HepG2 (cell line): ENCODE data around the gene RPL31. TPM values are rescaled to one million over a fixed set of nuclear protein-coding genes. Genes with fewer than 3 reads are reported as not detected.

Source experiments
- ATAC-seq: fragments of 200-7000 bp; cut with Tn5 transposase; 3 replicates; pipeline ENCODE4 v1.9.1; 2020; ENCODE audit warnings: mild to moderate bottlenecking, moderate library complexity
- BruUV-seq: library from RNA; stranded (reverse); fragments of 400-500 nt; replicated peaks from 2 replicates; lab custom pipeline; 2021; lab: Mats Ljungman, UMichigan
- CTCF ChIA-PET: fragments of 300-600 bp; formaldehyde crosslinking; extraction: SDS; loops from one replicate; lab custom pipeline; 2021; ENCODE audit warnings: low total read pairs, inconsistent platforms, low intra/inter-chr PET ratio; lab: Yijun Ruan, JAX
- POLR2A ChIA-PET: fragments of 350-600 bp; sonication (Branson Sonifier 250); formaldehyde crosslinking; loops from one replicate; lab custom pipeline; 2020; ENCODE audit warnings: antibody characterized with exemption, inconsistent platforms; lab: Yijun Ruan, JAX
- DNase-seq: peaks from one replicate; pipeline ENCODE4 v3.0.0-alpha.2; 2015; ENCODE audit warnings: low spot score
- FAIRE-seq: peaks from 3 replicates; lab custom pipeline; 2011; peaks lifted over from hg19 to GRCh38; lab: Jason Lieb, UNC
- H2AFZ ChIP-seq: one replicate; pipeline ENCODE4 v1.6.1; 2011; ENCODE audit warnings: low read length, inconsistent platforms
- H3K27ac ChIP-seq: fragments of 300-600 bp; 3 replicates; pipeline ENCODE4 v1.8.0; 2011; ENCODE audit warnings: mixed run types, mild to moderate bottlenecking, mixed read lengths, low read length, inconsistent platforms; ENCODE audit not compliant: insufficient read depth; ENCODE audit errors: extremely low read length
- H3K27me3 ChIP-seq, 2 experiments: fragments of 200-600 bp in 1 of 2; 2 replicates in 1 of 2; 3 replicates in 1 of 2; pipeline versions ENCODE4 v1.6.0 to v1.8.0; 2011; ENCODE audit warnings: low read length in 2 of 2, mild to moderate bottlenecking in 2 of 2, moderate library complexity in 2 of 2, inconsistent platforms in 1 of 2; ENCODE audit not compliant: insufficient read depth in 2 of 2, control insufficient read depth in 1 of 2
- H3K36me3 ChIP-seq, 2 experiments: fragments of 200-600 bp in 1 of 2; replicated peaks in 1 of 2; 2 replicates in 1 of 2; 3 replicates in 1 of 2; pipeline versions ENCODE4 v1.5.1 to v1.8.0; 2011; ENCODE audit warnings: low read length in 2 of 2, inconsistent platforms in 1 of 2; ENCODE audit not compliant: insufficient read depth in 2 of 2, control insufficient read depth in 1 of 2
- H3K4me1 ChIP-seq: 2 replicates; pipeline ENCODE4 v1.5.1; 2012; ENCODE audit warnings: low read length, inconsistent platforms; ENCODE audit not compliant: insufficient read depth
- H3K4me2 ChIP-seq: 2 replicates; pipeline ENCODE4 v1.6.0; 2011; ENCODE audit warnings: low read depth, low read length, inconsistent platforms
- H3K4me3 ChIP-seq, 3 experiments: fragments of 200-600 bp in 1 of 3; sonication (generic), shearing (Covaris generic) in 1 of 3; replicated peaks in 1 of 3; 2 replicates each; pipeline ENCODE4 v1.5.1; 2011 to 2016; ENCODE audit warnings: low read length in 3 of 3, inconsistent platforms in 2 of 3, low read depth in 2 of 3, mild to moderate bottlenecking in 2 of 3, control low read depth in 1 of 3, mixed read lengths in 1 of 3; ENCODE audit not compliant: insufficient read depth in 1 of 3
- H3K79me2 ChIP-seq: one replicate; pipeline ENCODE4 v1.6.1; 2011; ENCODE audit warnings: low read length, inconsistent platforms; ENCODE audit not compliant: insufficient read depth
- H3K9ac ChIP-seq: 2 replicates; pipeline ENCODE4 v1.6.0; 2011; ENCODE audit warnings: mild to moderate bottlenecking, low read depth, low read length, inconsistent platforms; ENCODE audit not compliant: insufficient read depth
- H3K9me3 ChIP-seq: 2 replicates; pipeline ENCODE4 v1.5.1; 2012; ENCODE audit warnings: mild to moderate bottlenecking, low read length
- H4K20me1 ChIP-seq: 2 replicates; pipeline ENCODE4 v1.6.0; 2011; ENCODE audit warnings: inconsistent platforms, mild to moderate bottlenecking, low read length, moderate library complexity; ENCODE audit not compliant: insufficient read depth
- HNF4G ChIP-seq, 2 experiments: sonication (generic) in 1 of 2; formaldehyde crosslinking in 1 of 2; IDR thresholded peaks; 2 replicates each; pipeline versions ENCODE4 v1.4.0 to v1.6.1; 2011 to 2020; ENCODE audit warnings: borderline replicate concordance in 2 of 2, low read depth in 2 of 2, mild to moderate bottlenecking in 2 of 2, low read length in 1 of 2, missing genetic modification reagents in 1 of 2, moderate library complexity in 1 of 2
- NR2C2 ChIP-seq: sonication (generic); formaldehyde crosslinking; IDR thresholded peaks from 2 replicates; pipeline ENCODE4 v1.4.0; 2020; ENCODE audit warnings: missing genetic modification reagents, mild to moderate bottlenecking, moderate library complexity, borderline replicate concordance
- NR2F6 ChIP-seq, 2 experiments: IDR thresholded peaks; 2 replicates each; pipeline ENCODE4 v1.6.1; 2016; ENCODE audit warnings: antibody characterized with exemption in 1 of 2, mild to moderate bottlenecking in 1 of 2
- ZBTB3 ChIP-seq: sonication (generic); formaldehyde crosslinking; IDR thresholded peaks from 2 replicates; pipeline ENCODE4 v1.4.0; 2020; ENCODE audit warnings: low read depth, mild to moderate bottlenecking, moderate library complexity, missing genetic modification reagents, borderline replicate concordance
- WGBS: methylation state at CpG from one replicate; pipeline ENCODE4 v1.1.6; 2017; ENCODE audit warnings: low lambda C conversion rate; 5-methylcytosine and 5-hydroxymethylcytosine counted together
- in situ Hi-C: cut with HindIII; loops from 2 replicates; pipeline ENCODE4 v1.10.0; 2017; ENCODE audit warnings: low pct_unique_long_range_greater_than_20kb; ENCODE audit not compliant: extremely low pct_ligation_motif_present
- intact Hi-C: fragments of 100-400 bp; cut with micrococcal nuclease; formaldehyde crosslinking; loops from one replicate; pipeline ENCODE4 v1.10.0; 2022; ENCODE audit not compliant: unreplicated experiment
- polyA plus RNA-seq, 8 experiments: library from polyadenylated mRNA; depleted of rRNA in 3 of 8; stranded (reverse) in 7 of 8; unstranded in 1 of 8; fragments of >200 nt; fragmentation: Illumina TruSeq in 4 of 8; extraction: Trizol in 4 of 8; gene quantifications; 2 replicates each; pipeline versions ENCODE4 v1.2.1 to v1.2.3, GENCODE V29; 2011 to 2016; ENCODE audit warnings: low read depth in 4 of 8, missing spikeins in 1 of 8, mixed read lengths in 1 of 8; ENCODE audit not compliant: insufficient read depth in 1 of 8
- total RNA-seq, 5 experiments: library from RNA; depleted of rRNA; stranded (reverse); fragments of >200 nt; fragmentation: Illumina TruSeq; extraction: Trizol; gene quantifications; 2 replicates each; pipeline ENCODE4 v1.2.3, GENCODE V29; 2016; ENCODE audit warnings: low read depth in 1 of 5
- TF ChIP-seq, protein P1 (sequence below): sonication (generic); formaldehyde crosslinking; IDR thresholded peaks from 2 replicates; pipeline ENCODE4 v1.4.0; 2020; ENCODE audit warnings: missing genetic modification reagents

The RPL31 gene
- total and polyA plus RNA-seq, 2 of the 13 experiments (the other 11 are each of a cell fraction or from before 2014, with no cell fraction given), result 3,331 to 3,582 TPM

GRCh38 chr2:100981011-100981410, 21.1 kb upstream of the RPL31 start:
- DNase-seq, result no peak
- no peak overlapping the region for H3K4me3 ChIP-seq
- 82% methylated on average over 2 of the region's 2 CpGs for WGBS
- in situ Hi-C loops (loop anchor here (5.0 kb wide), 1 partner anchor 249 kb away; no protein-coding TSS in a partner anchor), intact Hi-C loops (loop anchor here (10.0 kb wide), 1 partner anchor 86 kb away; no protein-coding TSS in a partner anchor)
- no peaks in the 10 kb centered on the region for H4K20me1 ChIP-seq
- H3K27me3 ChIP-seq, result no peaks in the 10 kb centered on the region
- peaks cover 42 to 79% of the 10 kb centered on the region in 2 experiments for H3K36me3 ChIP-seq
- TF ChIP-seq, protein P1, sequence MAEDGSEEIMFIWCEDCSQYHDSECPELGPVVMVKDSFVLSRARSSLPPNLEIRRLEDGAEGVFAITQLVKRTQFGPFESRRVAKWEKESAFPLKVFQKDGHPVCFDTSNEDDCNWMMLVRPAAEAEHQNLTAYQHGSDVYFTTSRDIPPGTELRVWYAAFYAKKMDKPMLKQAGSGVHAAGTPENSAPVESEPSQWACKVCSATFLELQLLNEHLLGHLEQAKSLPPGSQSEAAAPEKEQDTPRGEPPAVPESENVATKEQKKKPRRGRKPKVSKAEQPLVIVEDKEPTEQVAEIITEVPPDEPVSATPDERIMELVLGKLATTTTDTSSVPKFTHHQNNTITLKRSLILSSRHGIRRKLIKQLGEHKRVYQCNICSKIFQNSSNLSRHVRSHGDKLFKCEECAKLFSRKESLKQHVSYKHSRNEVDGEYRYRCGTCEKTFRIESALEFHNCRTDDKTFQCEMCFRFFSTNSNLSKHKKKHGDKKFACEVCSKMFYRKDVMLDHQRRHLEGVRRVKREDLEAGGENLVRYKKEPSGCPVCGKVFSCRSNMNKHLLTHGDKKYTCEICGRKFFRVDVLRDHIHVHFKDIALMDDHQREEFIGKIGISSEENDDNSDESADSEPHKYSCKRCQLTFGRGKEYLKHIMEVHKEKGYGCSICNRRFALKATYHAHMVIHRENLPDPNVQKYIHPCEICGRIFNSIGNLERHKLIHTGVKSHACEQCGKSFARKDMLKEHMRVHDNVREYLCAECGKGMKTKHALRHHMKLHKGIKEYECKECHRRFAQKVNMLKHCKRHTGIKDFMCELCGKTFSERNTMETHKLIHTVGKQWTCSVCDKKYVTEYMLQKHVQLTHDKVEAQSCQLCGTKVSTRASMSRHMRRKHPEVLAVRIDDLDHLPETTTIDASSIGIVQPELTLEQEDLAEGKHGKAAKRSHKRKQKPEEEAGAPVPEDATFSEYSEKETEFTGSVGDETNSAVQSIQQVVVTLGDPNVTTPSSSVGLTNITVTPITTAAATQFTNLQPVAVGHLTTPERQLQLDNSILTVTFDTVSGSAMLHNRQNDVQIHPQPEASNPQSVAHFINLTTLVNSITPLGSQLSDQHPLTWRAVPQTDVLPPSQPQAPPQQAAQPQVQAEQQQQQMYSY (CRISPR knock-in tag), result no peak
- TF ChIP-seq HNF4G (IDR thresholded peaks at IDR 0.05; ENCODE audit: borderline replicate concordance, low read depth, low read length), result 0 out of 2 replicates have a peak, but pooled peaks have one; percentile 16
- no peak for TF ChIP-seq HNF4G (CRISPR knock-in tag; IDR thresholded peaks at IDR 0.05; ENCODE audit: borderline replicate concordance, low read depth)
- TF ChIP-seq NR2C2, result peak; percentile 39; the same call in 1 of the 2 replicates
- no peak for TF ChIP-seq ZBTB3 (CRISPR knock-in tag)
- TF ChIP-seq NR2F6 (IDR thresholded peaks at IDR 0.05), result peak; percentile 72
- 0 out of 2 replicates have a peak, but pooled peaks have one; percentile 21 for TF ChIP-seq NR2F6 (CRISPR knock-in tag; IDR thresholded peaks at IDR 0.05)
- peaks cover 10% of the 10 kb centered on the region for H3K4me1 ChIP-seq
- ChIA-PET POLR2A (no interaction called here), CTCF (interaction anchor here (0.6 to 2.0 kb wide), 2 partner anchors 10 to 251 kb away, joined by 5 read pairs; no protein-coding TSS in a partner anchor)
- no peak overlapping the region for H2AFZ ChIP-seq
- FAIRE-seq, result no peak
- H3K9ac ChIP-seq, result no peak overlapping the region
- H3K9me3 ChIP-seq, result no peaks in the 10 kb centered on the region
- no peaks in the 10 kb centered on the region for H3K79me2 ChIP-seq
- H3K4me2 ChIP-seq, result no peak overlapping the region
- no peak overlapping the region for H3K27ac ChIP-seq
- no TSS peak for BruUV-seq
- ATAC-seq, result no peak
